Liver (tissue), 9 donors: ENCODE measurements around the gene MUSK. TPM values are rescaled to one million over a fixed set of nuclear protein-coding genes. Genes with fewer than 3 reads are reported as not detected.
"Not testable (repeated sequence)": the region's sequence is repeated elsewhere in the genome, so short reads cannot be mapped to it uniquely, and the experiment has no call there.

Experiments used
- DNase-seq: peaks from one replicate; pipeline ENCODE4 v3.0.0-alpha.2; 2017; ENCODE audit warnings: low spot score
- H3K27ac ChIP-seq, 2 donors: one replicate each; pipeline ENCODE4 v1.7.0; 2013; ENCODE audit warnings: inconsistent platforms in 2 of 2, low read length in 2 of 2, control low read depth in 1 of 2, low read depth in 1 of 2, mild to moderate bottlenecking in 1 of 2
- H3K27me3 ChIP-seq, 4 donors: one replicate each; pipeline versions ENCODE4 v1.6.1 to v1.7.0; 2013; ENCODE audit warnings: low read length in 3 of 4, inconsistent platforms in 1 of 4, mild to moderate bottlenecking in 1 of 4, moderate library complexity in 1 of 4; ENCODE audit not compliant: control insufficient read depth in 4 of 4, insufficient read depth in 4 of 4
- H3K36me3 ChIP-seq, 4 donors: one replicate each; pipeline versions ENCODE4 v1.6.1 to v1.7.0; 2013; ENCODE audit warnings: low read length in 3 of 4, mild to moderate bottlenecking in 3 of 4, low read depth in 1 of 4, moderate library complexity in 1 of 4; ENCODE audit not compliant: control insufficient read depth in 4 of 4, insufficient read depth in 3 of 4
- H3K4me1 ChIP-seq, 4 donors: one replicate each; pipeline versions ENCODE4 v1.6.1 to v1.7.0; 2013; ENCODE audit warnings: low read length in 3 of 4, mild to moderate bottlenecking in 3 of 4, moderate library complexity in 1 of 4; ENCODE audit not compliant: control insufficient read depth in 4 of 4, insufficient read depth in 4 of 4
- H3K4me3 ChIP-seq, 3 donors: one replicate each; pipeline versions ENCODE4 v1.6.1 to v1.7.0; 2013; ENCODE audit warnings: low read length in 3 of 3, control low read depth in 1 of 3, low read depth in 1 of 3, mild to moderate bottlenecking in 1 of 3
- H3K9ac ChIP-seq, 2 donors: one replicate each; pipeline ENCODE4 v1.7.0; 2013; ENCODE audit warnings: low read length in 2 of 2, mild to moderate bottlenecking in 2 of 2, moderate library complexity in 2 of 2, control low read depth in 1 of 2, low read depth in 1 of 2
- H3K9me3 ChIP-seq, 4 donors: one replicate each; pipeline versions ENCODE4 v1.6.1 to v1.7.0; 2013; ENCODE audit warnings: low read length in 3 of 4; ENCODE audit not compliant: control insufficient read depth in 4 of 4
- EGR1 ChIP-seq, 2 donors: IDR thresholded peaks; 2 replicates each; pipeline ENCODE4 v1.6.1; 2016 to 2018; ENCODE audit warnings: antibody characterized with exemption in 2 of 2, low read depth in 2 of 2
- FOXA2 ChIP-seq: IDR thresholded peaks from 2 replicates; pipeline ENCODE4 v1.6.1; 2016; ENCODE audit warnings: antibody characterized with exemption
- HNF4A ChIP-seq, 2 donors: conservative IDR thresholded peaks; 2 replicates each; pipeline ENCODE4 v1.6.1; 2016; ENCODE audit warnings: antibody characterized with exemption in 2 of 2, mild to moderate bottlenecking in 2 of 2
- HNF4G ChIP-seq: IDR thresholded peaks from 2 replicates; pipeline ENCODE4 v1.6.1; 2016; ENCODE audit warnings: antibody characterized with exemption
- JUND ChIP-seq, 2 donors: IDR thresholded peaks; 2 replicates each; pipeline ENCODE4 v1.6.1; 2016; ENCODE audit warnings: antibody characterized with exemption in 2 of 2
- NR2F2 ChIP-seq: IDR thresholded peaks from 2 replicates; pipeline ENCODE4 v1.6.1; 2016; ENCODE audit warnings: antibody characterized with exemption
- RAD21 ChIP-seq, 2 donors: IDR thresholded peaks; 2 replicates each; pipeline ENCODE4 v1.6.1; 2016; ENCODE audit warnings: antibody characterized with exemption in 2 of 2, mild to moderate bottlenecking in 2 of 2
- SP1 ChIP-seq: IDR thresholded peaks from 2 replicates; pipeline ENCODE4 v1.6.1; 2018; ENCODE audit warnings: antibody characterized with exemption, mild to moderate bottlenecking
- TAF1 ChIP-seq: conservative IDR thresholded peaks from 2 replicates; pipeline ENCODE4 v1.6.1; 2016; ENCODE audit warnings: antibody characterized with exemption, mild to moderate bottlenecking
- ZBTB33 ChIP-seq: IDR thresholded peaks from 2 replicates; pipeline ENCODE4 v1.6.1; 2016; ENCODE audit warnings: antibody characterized with exemption
- WGBS: extraction: QIAGEN DNeasy Blood & Tissue Kit; methylation state at CpG from one replicate; pipeline ENCODE4 v1.1.7; 2013; 5-methylcytosine and 5-hydroxymethylcytosine counted together
- polyA plus RNA-seq, 2 donors: library from polyadenylated mRNA; stranded (reverse) in 1 of 2; unstranded in 1 of 2; fragments of 200-250 nt in 1 of 2; fragments of >200 nt in 1 of 2; fragmentation: Nextera tagmentation in 1 of 2; extraction: Ambion mirVana in 1 of 2; gene quantifications; one replicate each; pipeline versions ENCODE4 v1.2.1 to v1.2.3, GENCODE V29; 2013 to 2015
- total RNA-seq, 2 donors: library from RNA; depleted of rRNA; stranded (reverse); fragments of >200 nt; gene quantifications; one replicate each; pipeline ENCODE4 v1.2.3, GENCODE V29; 2014
- donor health status: healthy.
- donor health status: healthy.
- donor health status: healthy.
- donor health status: healthy.
- donor health status: healthy.

MUSK gene
- total and polyA plus RNA-seq, 4 donors = 0.05 to 0.17 (median 0.10) TPM; not detected in 1

GRCh38 chr9:110785166-110785565, 116.6 kb downstream of the MUSK start:
- no peaks in the 10 kb centered on the region for H3K27me3 ChIP-seq
- no peak for TF ChIP-seq FOXA2
- no peak for DNase-seq
- H3K27ac ChIP-seq = no peak overlapping the region
- WGBS = 54% methylated on average over 1 of the region's 1 CpG
- no peak overlapping the region for H3K4me3 ChIP-seq
- no peaks in the 10 kb centered on the region for H3K4me1 ChIP-seq
- H3K36me3 ChIP-seq = no peaks in the 10 kb centered on the region
- H3K9me3 ChIP-seq = no peaks in the 10 kb centered on the region
- H3K9ac ChIP-seq = no peak overlapping the region

- DNase-seq, H3K9me3 ChIP-seq, H3K4me3 ChIP-seq, H3K4me1 ChIP-seq, H3K27ac ChIP-seq, H3K9ac ChIP-seq, H3K36me3 ChIP-seq, H3K27me3 ChIP-seq: not testable (repeated sequence)
- 89% methylated on average over 5 of the region's 5 CpGs for WGBS
Observed at GRCh38 chr9:110788396-110788795, 119.8 kb downstream of the MUSK start.

DNA sequence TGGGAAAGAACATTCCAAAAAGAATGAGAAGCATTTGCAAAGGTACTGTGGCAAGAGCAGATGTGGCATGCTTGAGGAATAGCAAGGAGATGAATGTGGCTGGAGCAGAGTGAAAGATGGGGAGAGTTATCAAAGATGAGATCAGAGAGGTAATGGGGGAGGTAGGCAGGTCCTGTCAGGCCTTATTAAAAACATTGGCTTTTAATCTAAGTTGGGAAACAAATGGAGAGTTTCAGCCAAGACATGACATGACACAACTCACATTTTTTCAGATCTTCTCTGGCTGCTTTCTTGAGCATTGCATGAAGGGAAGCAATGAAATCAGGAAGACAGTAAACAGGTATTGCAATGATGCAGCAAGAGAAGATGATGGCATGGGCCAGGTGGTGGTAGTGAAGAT, 120.3 kb downstream of the MUSK start:
- Histone ChIP-seq H3K4me1 (no peaks in the 10 kb centered on the region), H3K4me3 (no peak overlapping the region), H3K27ac (no peak overlapping the region), H3K9me3 (no peaks in the 10 kb centered on the region), H3K9ac (no peak overlapping the region), H3K27me3 (no peaks in the 10 kb centered on the region), H3K36me3 (no peaks in the 10 kb centered on the region)
- DNase-seq = no peak
- TF ChIP-seq TAF1 (no peak), FOXA2 (no peak)

GRCh38 chr9:110797611-110798010, 129.0 kb downstream of the MUSK start:
- Histone ChIP-seq H3K9ac (no peak overlapping the region), H3K27ac (no peak overlapping the region), H3K9me3 (peaks cover 0 to 2% (median 0%) of the 10 kb centered on the region in 4 donors), H3K4me1 (no peaks in the 10 kb centered on the region), H3K36me3 (no peaks in the 10 kb centered on the region), H3K27me3 (no peaks in the 10 kb centered on the region), H3K4me3 (no peak overlapping the region)
- WGBS = 42% methylated on average over 2 of the region's 2 CpGs
- TF ChIP-seq HNF4A (conservative IDR thresholded peaks at IDR 0.05) (no peak), EGR1 (IDR thresholded peaks at IDR 0.05; ENCODE audit: low read depth in 2 of 2) (no peak)
- DNase-seq = no peak

- Histone ChIP-seq H3K9me3 (peaks cover 0 to 2% (median 0%) of the 10 kb centered on the region in 4 donors), H3K9ac (no peak overlapping the region), H3K4me1 (no peaks in the 10 kb centered on the region), H3K36me3 (no peaks in the 10 kb centered on the region), H3K27ac (no peak overlapping the region), H3K4me3 (no peak overlapping the region), H3K27me3 (no peaks in the 10 kb centered on the region)
- WGBS = 30% methylated on average over 2 of the region's 2 CpGs
- TF ChIP-seq HNF4G = no peak
- TF ChIP-seq ZBTB33 = no peak
- no peak for TF ChIP-seq JUND (IDR thresholded peaks at IDR 0.05)
- TF ChIP-seq TAF1 = no peak
- TF ChIP-seq RAD21 (IDR thresholded peaks at IDR 0.05) = no peak
- no peak for TF ChIP-seq FOXA2
- TF ChIP-seq SP1 = no peak
- no peak for TF ChIP-seq NR2F2
- TF ChIP-seq HNF4A (conservative IDR thresholded peaks at IDR 0.05) = no peak
- DNase-seq = no peak
Observed at GRCh38 chr9:110799396-110799795, 130.8 kb downstream of the MUSK start.
